Activated T-cell treated with anti-CD3 and anti-CD28 coated beads, Interleukin-2, amount 50 U/mL, for 4 hours (primary cell): Measurements from ENCODE around the gene FAH. TPM values are rescaled to one million over a fixed set of nuclear protein-coding genes. Genes with fewer than 3 reads are reported as not detected.

Experiments
- total RNA-seq, 3 donors: library from RNA; stranded (reverse); gene quantifications; one replicate each; pipeline ENCODE4 v1.2.1, GENCODE V29; 2021

The FAH gene
- total RNA-seq, 3 donors from 2014 or later = 20.2 to 28.0 (median 23.8) TPM

Other genes starting within 250 kb of the FAH start
- gene BCL2A1, start 181.8 kb upstream of the FAH start, total RNA-seq = 100 to 1,000 TPM; 274 to 308 (median 298) TPM
- 10 to 100 TPM; 21.9 to 24.7 (median 22.9) TPM for gene ZFAND6, start 93.3 kb upstream of the FAH start, total RNA-seq
- under 1 TPM in 1 of 3 donors, not detected in 2; 0.03 TPM for gene CTXND1, start 99.2 kb downstream of the FAH start, total RNA-seq